K562 (cell line): ENCODE data around the gene CCDC50. TPM values are rescaled to one million over a fixed set of nuclear protein-coding genes. Genes with fewer than 3 reads are reported as not detected.
A peak's percentile ranks its signal among the peaks of the same experiment; 100 is the strongest.

Source experiments
- ATAC-seq: fragments of 200-7000 bp; cut with Tn5 transposase; 3 replicates; pipeline ENCODE4 v1.9.1; 2020; ENCODE audit warnings: moderate library complexity
- BruUV-seq: library from RNA; stranded (reverse); fragments of 400-500 nt; replicated peaks from 2 replicates; lab custom pipeline; 2021; lab: Mats Ljungman, UMichigan
- CTCF ChIA-PET: fragments of 300-600 bp; formaldehyde crosslinking; extraction: SDS; loops from one replicate; lab custom pipeline; 2021; ENCODE audit warnings: low intra/inter-chr PET ratio; lab: Yijun Ruan, JAX
- POLR2A ChIA-PET: fragments of 300-600, 350-650 bp; sonication (Branson Sonifier 250); formaldehyde crosslinking; extraction: SDS; loops from one replicate; lab custom pipeline; 2021; ENCODE audit warnings: antibody characterized with exemption, inconsistent platforms; lab: Yijun Ruan, JAX
- DNase-seq, 4 experiments: peaks; one replicate each; pipeline versions ENCODE4 v3.0.0 to v3.0.0-alpha.2; 2011 to 2018; ENCODE audit warnings: low spot score in 3 of 4, mixed read lengths in 3 of 4; ENCODE audit errors: extremely low read depth in 1 of 4
- FAIRE-seq: peaks from 2 replicates; lab custom pipeline; 2011; peaks lifted over from hg19 to GRCh38; lab: Jason Lieb, UNC
- H2AFZ ChIP-seq: 2 replicates; pipeline ENCODE4 v1.6.0; 2011; ENCODE audit warnings: low read depth, low read length, control low read depth, inconsistent platforms
- H3K27ac ChIP-seq: fragments of 200-600 bp; 3 replicates; pipeline ENCODE4 v1.8.0; 2011; ENCODE audit warnings: low read depth, mild to moderate bottlenecking, control low read depth, inconsistent platforms, low read length, moderate library complexity, mixed read lengths; ENCODE audit errors: extremely low read depth
- H3K27me3 ChIP-seq, 2 experiments: fragments of 300-600 bp in 1 of 2; 2 replicates in 1 of 2; 3 replicates in 1 of 2; pipeline versions ENCODE4 v1.6.0 to v1.8.0; 2011; ENCODE audit warnings: inconsistent platforms in 2 of 2, low read length in 2 of 2, mild to moderate bottlenecking in 1 of 2, mixed read lengths in 1 of 2, moderate library complexity in 1 of 2; ENCODE audit not compliant: control insufficient read depth in 2 of 2, insufficient read depth in 2 of 2
- H3K36me3 ChIP-seq: fragments of 300-600 bp; 3 replicates; pipeline ENCODE4 v1.8.0; 2011; ENCODE audit warnings: mild to moderate bottlenecking, low read length, inconsistent platforms; ENCODE audit not compliant: control insufficient read depth, insufficient read depth
- H3K4me1 ChIP-seq, 2 experiments: fragments of 200-600 bp in 1 of 2; replicated peaks in 1 of 2; 2 replicates in 1 of 2; 3 replicates in 1 of 2; pipeline versions ENCODE4 v1.5.1 to v1.8.0; 2011; ENCODE audit warnings: inconsistent platforms in 2 of 2, low read length in 2 of 2, mild to moderate bottlenecking in 1 of 2, mixed read lengths in 1 of 2, moderate library complexity in 1 of 2; ENCODE audit not compliant: control insufficient read depth in 2 of 2, insufficient read depth in 2 of 2
- H3K4me2 ChIP-seq: 2 replicates; pipeline ENCODE4 v1.6.1; 2011; ENCODE audit warnings: low read length, control low read depth, inconsistent platforms, mixed read lengths; ENCODE audit not compliant: insufficient read depth
- H3K4me3 ChIP-seq: fragments of 200-600 bp; sonication (generic), shearing (Covaris generic); 2 replicates; pipeline ENCODE4 v1.5.1; 2016; ENCODE audit warnings: control low read depth, inconsistent platforms
- H3K79me2 ChIP-seq: fragments of 200-600 bp; 3 replicates; pipeline ENCODE4 v1.8.0; 2011; ENCODE audit warnings: low read length, inconsistent platforms; ENCODE audit not compliant: control insufficient read depth, insufficient read depth
- H3K9ac ChIP-seq, 2 experiments: 2 replicates each; pipeline versions ENCODE4 v1.6.0 to v1.6.1; 2011; ENCODE audit warnings: low read depth in 2 of 2, low read length in 2 of 2, control low read depth in 1 of 2, inconsistent platforms in 1 of 2, mild to moderate bottlenecking in 1 of 2, mixed read lengths in 1 of 2; ENCODE audit not compliant: insufficient read depth in 1 of 2
- H3K9me1 ChIP-seq: one replicate; pipeline ENCODE4 v1.6.0; 2011; ENCODE audit warnings: inconsistent platforms, mild to moderate bottlenecking, low read length, moderate library complexity; ENCODE audit not compliant: control insufficient read depth, insufficient read depth
- H3K9me3 ChIP-seq: replicated peaks from 2 replicates; pipeline ENCODE4 v1.5.1; 2011; ENCODE audit warnings: low read depth, low read length, inconsistent platforms; ENCODE audit not compliant: control insufficient read depth, insufficient read depth
- H4K20me1 ChIP-seq: replicated peaks from 2 replicates; pipeline ENCODE4 v1.6.1; 2011; ENCODE audit warnings: low read length, inconsistent platforms, mixed read lengths; ENCODE audit not compliant: control insufficient read depth, insufficient read depth
- BHLHE40 ChIP-seq: IDR thresholded peaks from 2 replicates; pipeline ENCODE4 v1.6.1; 2011; ENCODE audit warnings: low read length, improper control_type of control experiment
- CBFA2T3 ChIP-seq: fragments of 450-650 bp; IDR thresholded peaks from 2 replicates; pipeline ENCODE4 v1.6.1; 2017
- CTCF ChIP-seq, 3 experiments: IDR thresholded peaks in 2 of 3; conservative IDR thresholded peaks in 1 of 3; 2 replicates each; pipeline ENCODE4 v1.5.1; 2011 to 2012; ENCODE audit warnings: low read length in 3 of 3, mild to moderate bottlenecking in 3 of 3, control low read depth in 2 of 3, improper control_type of control experiment in 1 of 3, inconsistent platforms in 1 of 3, low read depth in 1 of 3, mixed read lengths in 1 of 3, moderate library complexity in 1 of 3; ENCODE audit not compliant: insufficient read depth in 2 of 3
- JUND ChIP-seq, 2 experiments: IDR thresholded peaks; 2 replicates in 1 of 2; 3 replicates in 1 of 2; pipeline ENCODE4 v1.6.1; 2011; ENCODE audit warnings: borderline replicate concordance in 2 of 2, low read depth in 2 of 2, low read length in 2 of 2, improper control_type of control experiment in 1 of 2, missing biosample characterization in 1 of 2, missing genetic modification characterization in 1 of 2, missing genetic modification reagents in 1 of 2
- POLR2B ChIP-seq: fragments of 450-650 bp; IDR thresholded peaks from 2 replicates; pipeline ENCODE4 v1.6.1; 2018; ENCODE audit warnings: low read depth; ENCODE audit not compliant: partially characterized antibody
- RBM22 ChIP-seq: fragments of 200-400 bp; formaldehyde crosslinking; IDR thresholded peaks from 2 replicates; pipeline ENCODE4 v1.6.1; 2018; ENCODE audit warnings: low read length, low read depth; ENCODE audit not compliant: poor library complexity, severe bottlenecking
- SMARCE1 ChIP-seq: fragments of 450-650 bp; IDR thresholded peaks from 2 replicates; pipeline ENCODE4 v1.7.1; 2016; ENCODE audit warnings: mild to moderate bottlenecking
- ZBTB34 ChIP-seq: fragments of 250-450 bp; sonication (Bioruptor Pico); IDR thresholded peaks from 2 replicates; pipeline ENCODE4 v1.8.0; 2021; ENCODE audit warnings: mild to moderate bottlenecking, moderate library complexity
- ZNF696 ChIP-seq: fragments of 250-450 bp; sonication (Bioruptor Pico); conservative IDR thresholded peaks from 2 replicates; pipeline ENCODE4 v1.4.0; 2020; ENCODE audit warnings: mild to moderate bottlenecking, moderate library complexity
- ZNF76 ChIP-seq: fragments of 250-450 bp; sonication (Bioruptor Pico); IDR thresholded peaks from 2 replicates; pipeline ENCODE4 v1.4.0; 2020; ENCODE audit warnings: mild to moderate bottlenecking, moderate library complexity, borderline replicate concordance
- WGBS: fragments of 100-300 bp; shearing (Covaris generic); methylation state at CpG from one replicate; pipeline ENCODE4 v1.1.6; 2016; ENCODE audit warnings: low coverage, mixed read lengths; ENCODE audit not compliant: insufficient coverage; ENCODE audit errors: missing lambda C conversion rate; 5-methylcytosine and 5-hydroxymethylcytosine counted together
- in situ Hi-C: fragments of 300-500 bp; cut with MboI; formaldehyde crosslinking; loops from 4 replicates; pipeline ENCODE4 v1.15.0; 2018; ENCODE audit warnings: inconsistent platforms, mixed read lengths
- intact Hi-C: fragments of 100-400 bp; cut with micrococcal nuclease; formaldehyde crosslinking; loops from 2 replicates; pipeline ENCODE4 v1.14.2; 2022
- polyA plus RNA-seq, 8 experiments: library from polyadenylated mRNA; depleted of rRNA in 4 of 8; stranded (reverse) in 5 of 8; unstranded in 3 of 8; fragments of >200 nt; fragmentation: Nextera tagmentation in 2 of 8; fragmentation: Illumina TruSeq in 1 of 8; extraction: Ambion mirVana in 2 of 8; extraction: Trizol in 1 of 8; gene quantifications; 2 replicates each; pipeline versions ENCODE4 v1.2.1 to v1.2.3, GENCODE V29; 2011 to 2014; ENCODE audit warnings: inconsistent platforms in 1 of 8, missing spikeins in 1 of 8
- total RNA-seq, 7 experiments: library from RNA; depleted of rRNA in 6 of 7; stranded (reverse); fragments of >200 nt in 6 of 7; fragmentation: Illumina TruSeq in 2 of 7; extraction: Trizol in 2 of 7; gene quantifications; 2 replicates each; pipeline versions ENCODE4 v1.2.1 to v1.2.3, GENCODE V29; 2011 to 2021; ENCODE audit warnings: low replicate concordance in 1 of 7

The CCDC50 gene
- total and polyA plus RNA-seq, 9 of the 15 experiments (the other 6 are each of a cell fraction or from before 2014, with no cell fraction given): 8.4 to 63.4 (median 40.4) TPM

- peak; percentile 90 for ATAC-seq
- no peaks in the 10 kb centered on the region for H3K36me3 ChIP-seq
- peak in 1 of 4 experiments; percentile 46 for DNase-seq
- H3K79me2 ChIP-seq: no peaks in the 10 kb centered on the region
- H3K27ac ChIP-seq: no peak overlapping the region
- no peaks in the 10 kb centered on the region; a peak in 1 of 5 replicates for H3K4me1 ChIP-seq
- H3K4me2 ChIP-seq: peak overlapping the region; percentile 6; the same call in 1 of the 2 replicates
- no peak overlapping the region for H3K4me3 ChIP-seq
- in situ Hi-C loops (no loop called here), intact Hi-C loops (loop anchor here (5.0 kb wide), 1 partner anchor 160 kb away; no protein-coding TSS in a partner anchor)
- H3K9me3 ChIP-seq: no peaks in the 10 kb centered on the region
- no peaks in the 10 kb centered on the region for H3K9me1 ChIP-seq
- no peaks in the 10 kb centered on the region for H3K27me3 ChIP-seq
- WGBS: 15% methylated on average over 11 of the region's 12 CpGs
- H2AFZ ChIP-seq: no peak overlapping the region; the same call in 1 of the 2 replicates
- peak overlapping the region in 1 of 2 experiments; percentile 33; a peak in 1 of 4 replicates for H3K9ac ChIP-seq
- FAIRE-seq: peak; percentile 68
- CTCF ChIA-PET: no interaction called here
- no peaks in the 10 kb centered on the region for H4K20me1 ChIP-seq
- POLR2A ChIA-PET: no interaction called here
- no TSS peak for BruUV-seq
- TF ChIP-seq CBFA2T3: no peak
- TF ChIP-seq ZBTB34 (CRISPR knock-in tag): no peak
- TF ChIP-seq CTCF (IDR thresholded peaks at IDR 0.05 in 2 of 3, conservative IDR thresholded peaks at IDR 0.05 in 1 of 3; ENCODE audit: insufficient read depth in 2 of 3, low read depth in 1 of 3, low read length in 3 of 3): peak; percentile 18 to 31 (median 23); a peak in 3 of 6 replicates
- TF ChIP-seq BHLHE40: peak; percentile 46; the same call in 1 of the 2 replicates
- TF ChIP-seq RBM22: no peak
- TF ChIP-seq POLR2B: no peak
- no peak for TF ChIP-seq ZNF76
- TF ChIP-seq ZNF696 (CRISPR knock-in tag): no peak
- TF ChIP-seq JUND (IDR thresholded peaks at IDR 0.05; ENCODE audit: borderline replicate concordance, low read depth, low read length): no peak
- no peak for TF ChIP-seq JUND (tag; IDR thresholded peaks at IDR 0.05; ENCODE audit: borderline replicate concordance, low read depth, low read length)
- TF ChIP-seq SMARCE1: no peak
Measured at GRCh38 chr3:191401775-191402357, 72.7 kb downstream of the CCDC50 start.
